HAP-1 (cell line): ENCODE measurements around the gene RNF123.

Source experiments
- DNase-seq, 2 experiments: peaks; one replicate each; pipeline ENCODE4 v3.0.0-alpha.2; 2016 to 2020; ENCODE audit warnings: low spot score in 2 of 2
- H3K27me3 ChIP-seq: fragments of 250-450 bp; sonication (Bioruptor Pico); 2 replicates; pipeline ENCODE4 v1.5.1; 2020; ENCODE audit warnings: low read depth, mild to moderate bottlenecking, moderate library complexity
- H3K36me3 ChIP-seq: fragments of 250-450 bp; sonication (Bioruptor Pico); replicated peaks from 2 replicates; pipeline ENCODE4 v1.5.1; 2020; ENCODE audit warnings: mild to moderate bottlenecking
- H3K4me1 ChIP-seq: fragments of 250-450 bp; sonication (Bioruptor Pico); 2 replicates; pipeline ENCODE4 v1.5.1; 2020; ENCODE audit warnings: mild to moderate bottlenecking
- H3K4me3 ChIP-seq: fragments of 250-450 bp; sonication (Bioruptor Pico); 2 replicates; pipeline ENCODE4 v1.5.1; 2020; ENCODE audit warnings: mild to moderate bottlenecking, moderate library complexity
- H3K9me3 ChIP-seq: fragments of 250-450 bp; sonication (Bioruptor Pico); 2 replicates; pipeline ENCODE4 v1.5.1; 2020; ENCODE audit warnings: mild to moderate bottlenecking, moderate library complexity
- in situ Hi-C: fragments of 300-500 bp; cut with MboI; formaldehyde crosslinking; loops from 3 replicates; pipeline ENCODE4 v1.14.3; 2020; ENCODE audit warnings: low sequenced_read_pairs, inconsistent platforms, mixed read lengths

The RNF123 gene

GRCh38 chr3:49718858-49719213 is 29.5 kb downstream of the RNF123 start:
- Histone ChIP-seq H3K4me3 (peak overlapping the region; percentile 33; the same call in 1 of the 2 replicates), H3K27me3 (no peaks in the 10 kb centered on the region), H3K9me3 (0 out of 2 replicates have a peak, but pooled peaks cover 3% of the 10 kb centered on the region), H3K36me3 (peaks cover 40% of the 10 kb centered on the region), H3K4me1 (peaks cover 6% of the 10 kb centered on the region)
- DNase-seq: no peak
- in situ Hi-C loops: no loop called here

GRCh38 chr3:49719214-49719884 is 30.0 kb downstream of the RNF123 start, which contains the start of gene AMIGO3:
Gene AMIGO3, minus strand, starts transcription at chr3:49719684. Its CDS starts 219 bp downstream, at chr3:49719465.
- Histone ChIP-seq H3K4me3 (peak within 1 kb of the TSS; percentile 33), H3K36me3 (peaks cover 40% of the 10 kb centered on the region), H3K4me1 (peaks cover 8% of the 10 kb centered on the region), H3K9me3 (0 out of 2 replicates have a peak, but pooled peaks cover 3% of the 10 kb centered on the region), H3K27me3 (no peaks in the 10 kb centered on the region)
- peak; percentile 78 to 96 for DNase-seq
- in situ Hi-C loops: no loop called here

GRCh38 chr3:49720855-49721595 is 31.7 kb downstream of the RNF123 start:
- Histone ChIP-seq H3K36me3 (peaks cover 40% of the 10 kb centered on the region), H3K9me3 (0 out of 2 replicates have a peak, but pooled peaks cover 3% of the 10 kb centered on the region), H3K4me1 (peaks cover 11% of the 10 kb centered on the region), H3K27me3 (no peaks in the 10 kb centered on the region), H3K4me3 (no peak overlapping the region)
- DNase-seq: no peak
- in situ Hi-C loops: no loop called here

- no peak for DNase-seq
- Histone ChIP-seq H3K27me3 (no peaks in the 10 kb centered on the region), H3K9me3 (0 out of 2 replicates have a peak, but pooled peaks cover 3% of the 10 kb centered on the region), H3K36me3 (peaks cover 37% of the 10 kb centered on the region), H3K4me1 (peaks cover 11% of the 10 kb centered on the region), H3K4me3 (no peak overlapping the region)
- in situ Hi-C loops: no loop called here
Measured at GRCh38 chr3:49721596-49721895, 32.2 kb downstream of the RNF123 start.

GRCh38 chr3:49721896-49722781 is 32.8 kb downstream of the RNF123 start:
- Histone ChIP-seq H3K27me3 (no peaks in the 10 kb centered on the region), H3K4me3 (peak overlapping the region; percentile 97; the same call in 1 of the 2 replicates), H3K4me1 (peaks cover 11% of the 10 kb centered on the region), H3K36me3 (peaks cover 39% of the 10 kb centered on the region), H3K9me3 (0 out of 2 replicates have a peak, but pooled peaks cover 3% of the 10 kb centered on the region)
- in situ Hi-C loops: no loop called here
- DNase-seq: no peak

- no peak for DNase-seq
- Histone ChIP-seq H3K4me1 (peaks cover 11% of the 10 kb centered on the region), H3K9me3 (0 out of 2 replicates have a peak, but pooled peaks cover 3% of the 10 kb centered on the region), H3K36me3 (peaks cover 46% of the 10 kb centered on the region), H3K4me3 (peak overlapping the region; percentile 97), H3K27me3 (no peaks in the 10 kb centered on the region)
- in situ Hi-C loops: no loop called here
Measured at GRCh38 chr3:49722896-49723295, 33.5 kb downstream of the RNF123 start.

GRCh38 chr3:49723296-49723627 is 33.9 kb downstream of the RNF123 start:
- Histone ChIP-seq H3K4me3 (peak overlapping the region; percentile 97), H3K4me1 (peaks cover 11% of the 10 kb centered on the region), H3K9me3 (0 out of 2 replicates have a peak, but pooled peaks cover 3% of the 10 kb centered on the region), H3K36me3 (peaks cover 50% of the 10 kb centered on the region), H3K27me3 (no peaks in the 10 kb centered on the region)
- DNase-seq: peak; percentile 42 to 70
- in situ Hi-C loops: no loop called here

- Histone ChIP-seq H3K36me3 (peaks cover 46% of the 10 kb centered on the region), H3K27me3 (no peaks in the 10 kb centered on the region), H3K9me3 (0 out of 2 replicates have a peak, but pooled peaks cover 3% of the 10 kb centered on the region), H3K4me3 (peak within 1 kb of the TSS; percentile 97), H3K4me1 (peaks cover 11% of the 10 kb centered on the region)
- peak; percentile 96 for DNase-seq
- in situ Hi-C loops: no loop called here
Measured at GRCh38 chr3:49723628-49724551, 34.5 kb downstream of the RNF123 start, which contains the start of gene GMPPB. Gene GMPPB, minus strand, starts transcription at chr3:49723951. Its CDS starts 225 bp downstream, at chr3:49723726.

GRCh38 chr3:49724586-49724985 is 35.2 kb downstream of the RNF123 start:
- in situ Hi-C loops: no loop called here
- H3K27me3 ChIP-seq: no peaks in the 10 kb centered on the region
- H3K4me3 ChIP-seq: peak overlapping the region; percentile 97
- no peak for DNase-seq
- H3K9me3 ChIP-seq: 0 out of 2 replicates have a peak, but pooled peaks cover 3% of the 10 kb centered on the region
- H3K36me3 ChIP-seq: peaks cover 43% of the 10 kb centered on the region
- peaks cover 11% of the 10 kb centered on the region for H3K4me1 ChIP-seq

GRCh38 chr3:49725906-49726681 is 36.7 kb downstream of the RNF123 start:
- no peak for DNase-seq
- Histone ChIP-seq H3K27me3 (no peaks in the 10 kb centered on the region), H3K4me1 (peaks cover 9% of the 10 kb centered on the region), H3K4me3 (no peak overlapping the region), H3K9me3 (no peaks in the 10 kb centered on the region), H3K36me3 (peaks cover 50% of the 10 kb centered on the region)
- in situ Hi-C loops: no loop called here

- in situ Hi-C loops: no loop called here
- Histone ChIP-seq H3K4me3 (no peak overlapping the region), H3K36me3 (peaks cover 43% of the 10 kb centered on the region), H3K27me3 (no peaks in the 10 kb centered on the region), H3K4me1 (peaks cover 9% of the 10 kb centered on the region), H3K9me3 (no peaks in the 10 kb centered on the region)
- no peak for DNase-seq
Measured at GRCh38 chr3:49727154-49727923, 38.0 kb downstream of the RNF123 start.
